Smooth muscle cell of trachea (primary cell): ENCODE data around the gene EEF2K. TPM values are rescaled to one million over a fixed set of nuclear protein-coding genes. Genes with fewer than 3 reads are reported as not detected.

Experiments used
- total RNA-seq: library from RNA; depleted of rRNA; stranded (reverse); fragments of >200 nt; gene quantifications from 2 replicates; pipeline ENCODE4 v1.2.1, GENCODE V29; 2014

Gene EEF2K
- 34.2 and 35.3 TPM in 2 replicates for total RNA-seq

GRCh38 chr16:22206013-22206841 lies at the start of gene EEF2K:
TSS of gene EEF2K (plus strand) at chr16:22206278. CDS start at chr16:22225730, 19,452 bp downstream.

DNA sequence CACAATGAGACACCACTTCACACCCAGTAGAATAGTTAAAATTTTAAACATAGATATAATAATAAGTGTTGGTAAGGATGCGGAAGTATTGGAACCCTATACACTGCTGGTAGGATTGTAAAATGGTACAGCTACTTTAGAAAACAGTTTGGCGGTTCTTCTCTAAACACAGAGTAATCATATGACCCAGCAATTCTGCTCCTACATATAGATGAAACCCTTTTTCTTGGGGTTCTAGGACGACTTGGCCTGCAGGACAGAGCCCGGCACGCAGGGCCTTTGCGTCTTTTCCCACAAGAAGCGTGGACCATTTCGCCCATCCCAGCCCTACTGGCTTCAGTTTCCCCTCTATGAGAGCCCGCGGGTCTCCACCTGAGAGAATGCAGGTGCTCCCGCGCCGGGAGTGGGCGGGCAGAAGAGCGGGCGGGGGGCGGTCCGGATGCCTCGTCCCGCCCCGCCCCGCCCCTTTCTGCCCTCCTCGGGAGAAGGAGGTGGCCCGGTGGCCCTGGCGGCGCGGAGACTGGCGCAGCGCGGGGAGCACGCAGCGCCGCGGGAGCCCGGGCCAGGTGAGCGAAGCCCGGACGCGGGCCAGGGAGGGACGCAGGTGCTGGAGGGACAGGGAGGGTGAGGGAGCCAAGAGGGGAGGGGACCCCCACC lies 44.0 kb upstream of the EEF2K start, which contains the start of gene SDR42E2:
Gene SDR42E2, plus strand, starts transcription at position 508 of the 657 bp plus-strand sequence. CDS start 3,077 bp downstream, outside the sequence.

GRCh38 chr16:22297114-22297870 lies 91.2 kb downstream of the EEF2K start, which contains the start of gene POLR3E:
TSS of gene POLR3E (plus strand) at chr16:22297409. CDS start at chr16:22302969, 5,560 bp downstream.

Other genes with a start within 250 kb of the EEF2K start
- gene PDZD9, start 205.2 kb upstream of the EEF2K start, total RNA-seq = not detected in 2 replicates
- gene MOSMO, start 198.2 kb upstream of the EEF2K start, total RNA-seq = 9.8 and 13.2 TPM in 2 replicates
- not detected in 2 replicates for gene VWA3A, start 113.7 kb upstream of the EEF2K start, total RNA-seq
- not detected in 2 replicates for gene SDR42E2, start 43.8 kb upstream of the EEF2K start, total RNA-seq
- gene POLR3E, start 91.1 kb downstream of the EEF2K start, total RNA-seq = 21.5 and 35.2 TPM in 2 replicates
- gene CDR2, start 168.3 kb downstream of the EEF2K start, total RNA-seq = 34.9 and 38.7 TPM in 2 replicates